Osteoblast (primary cell): ENCODE data around the gene HMX3. TPM values are rescaled to one million over a fixed set of nuclear protein-coding genes. Genes with fewer than 3 reads are reported as not detected.

Experiments used
- DNase-seq: peaks from one replicate; pipeline ENCODE4 v3.0.0; 2011; ENCODE audit warnings: low spot score, mixed read lengths; ENCODE audit not compliant: insufficient read length; ENCODE audit errors: missing footprints
- H2AFZ ChIP-seq: 2 replicates; pipeline ENCODE4 v1.6.0; 2011; ENCODE audit warnings: mild to moderate bottlenecking, low read length
- H3K27ac ChIP-seq: 2 replicates; pipeline ENCODE4 v1.5.1; 2011; ENCODE audit warnings: mild to moderate bottlenecking, low read depth, low read length, moderate library complexity
- H3K27me3 ChIP-seq: 2 replicates; pipeline ENCODE4 v1.6.0; 2012; ENCODE audit warnings: mild to moderate bottlenecking, control low read depth, inconsistent platforms, low read length, moderate library complexity; ENCODE audit not compliant: insufficient read depth
- H3K36me3 ChIP-seq: 2 replicates; pipeline ENCODE4 v1.5.1; 2011; ENCODE audit warnings: mild to moderate bottlenecking, low read length, control low read depth, moderate library complexity; ENCODE audit not compliant: insufficient read depth
- H3K4me1 ChIP-seq: 2 replicates; pipeline ENCODE4 v1.5.1; 2011; ENCODE audit warnings: mild to moderate bottlenecking, low read length, control low read depth, moderate library complexity; ENCODE audit not compliant: insufficient read depth
- H3K4me2 ChIP-seq: 2 replicates; pipeline ENCODE4 v1.6.0; 2011; ENCODE audit warnings: mild to moderate bottlenecking, low read length; ENCODE audit not compliant: insufficient read depth
- H3K4me3 ChIP-seq: fragments of 200-600 bp; sonication (generic); 3 replicates; pipeline ENCODE4 v1.5.1; 2012; ENCODE audit warnings: mild to moderate bottlenecking, low read length, inconsistent platforms; ENCODE audit not compliant: insufficient read depth
- H3K79me2 ChIP-seq: 2 replicates; pipeline ENCODE4 v1.6.0; 2012; ENCODE audit warnings: mild to moderate bottlenecking, low read length, control low read depth, inconsistent platforms; ENCODE audit not compliant: insufficient read depth
- H3K9me3 ChIP-seq: 2 replicates; pipeline ENCODE4 v1.5.1; 2011; ENCODE audit warnings: low read depth, low read length, control low read depth
- H4K20me1 ChIP-seq: 2 replicates; pipeline ENCODE4 v1.6.0; 2012; ENCODE audit warnings: mild to moderate bottlenecking, low read length, control low read depth; ENCODE audit not compliant: insufficient read depth
- total RNA-seq: library from RNA; depleted of rRNA; stranded (reverse); fragments of >200 nt; gene quantifications from 2 replicates; pipeline ENCODE4 v1.2.3, GENCODE V29; 2012
- TF ChIP-seq, protein P1 (sequence below): IDR thresholded peaks from 2 replicates; pipeline ENCODE4 v1.5.1; 2011; ENCODE audit warnings: mild to moderate bottlenecking, low read depth, low read length, moderate library complexity; ENCODE audit errors: extremely low read depth

HMX3 gene
- total RNA-seq, 1 donor, result not detected

GRCh38 chr10:123146894-123147634 is 11.3 kb downstream of the HMX3 start:
- no peaks in the 10 kb centered on the region for H3K79me2 ChIP-seq
- no peaks in the 10 kb centered on the region for H3K36me3 ChIP-seq
- no peak overlapping the region for H3K4me3 ChIP-seq

GRCh38 chr10:123147635-123148413 is 12.1 kb downstream of the HMX3 start, which contains the start of gene HMX2:
HMX2 (plus strand) TSS chr10:123148136; CDS start chr10:123148379, 243 bp downstream.
- Histone ChIP-seq H3K9me3 (no peaks in the 10 kb centered on the region), H2AFZ (no peak within 1 kb of the TSS), H3K4me1 (no peaks in the 10 kb centered on the region), H3K27me3 (peaks cover 99% of the 10 kb centered on the region), H4K20me1 (no peaks in the 10 kb centered on the region), H3K79me2 (no peaks in the 10 kb centered on the region), H3K27ac (no peak within 1 kb of the TSS), H3K36me3 (no peaks in the 10 kb centered on the region), H3K4me2 (no peak within 1 kb of the TSS), H3K4me3 (no peak within 1 kb of the TSS)
- TF ChIP-seq, protein P1, sequence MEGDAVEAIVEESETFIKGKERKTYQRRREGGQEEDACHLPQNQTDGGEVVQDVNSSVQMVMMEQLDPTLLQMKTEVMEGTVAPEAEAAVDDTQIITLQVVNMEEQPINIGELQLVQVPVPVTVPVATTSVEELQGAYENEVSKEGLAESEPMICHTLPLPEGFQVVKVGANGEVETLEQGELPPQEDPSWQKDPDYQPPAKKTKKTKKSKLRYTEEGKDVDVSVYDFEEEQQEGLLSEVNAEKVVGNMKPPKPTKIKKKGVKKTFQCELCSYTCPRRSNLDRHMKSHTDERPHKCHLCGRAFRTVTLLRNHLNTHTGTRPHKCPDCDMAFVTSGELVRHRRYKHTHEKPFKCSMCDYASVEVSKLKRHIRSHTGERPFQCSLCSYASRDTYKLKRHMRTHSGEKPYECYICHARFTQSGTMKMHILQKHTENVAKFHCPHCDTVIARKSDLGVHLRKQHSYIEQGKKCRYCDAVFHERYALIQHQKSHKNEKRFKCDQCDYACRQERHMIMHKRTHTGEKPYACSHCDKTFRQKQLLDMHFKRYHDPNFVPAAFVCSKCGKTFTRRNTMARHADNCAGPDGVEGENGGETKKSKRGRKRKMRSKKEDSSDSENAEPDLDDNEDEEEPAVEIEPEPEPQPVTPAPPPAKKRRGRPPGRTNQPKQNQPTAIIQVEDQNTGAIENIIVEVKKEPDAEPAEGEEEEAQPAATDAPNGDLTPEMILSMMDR, result no peak
- DNase-seq, result no peak

More at GRCh38 chr10:123146894-123147634, 11.3 kb downstream of the HMX3 start:
- Histone ChIP-seq H3K4me1 (no peaks in the 10 kb centered on the region), H4K20me1 (no peaks in the 10 kb centered on the region), H2AFZ (no peak overlapping the region), H3K27me3 (peaks cover 99% of the 10 kb centered on the region), H3K4me2 (no peak overlapping the region), H3K9me3 (no peaks in the 10 kb centered on the region), H3K27ac (no peak overlapping the region)
- DNase-seq, result peak; percentile 84
- TF ChIP-seq, protein P1, result no peak

DNA sequence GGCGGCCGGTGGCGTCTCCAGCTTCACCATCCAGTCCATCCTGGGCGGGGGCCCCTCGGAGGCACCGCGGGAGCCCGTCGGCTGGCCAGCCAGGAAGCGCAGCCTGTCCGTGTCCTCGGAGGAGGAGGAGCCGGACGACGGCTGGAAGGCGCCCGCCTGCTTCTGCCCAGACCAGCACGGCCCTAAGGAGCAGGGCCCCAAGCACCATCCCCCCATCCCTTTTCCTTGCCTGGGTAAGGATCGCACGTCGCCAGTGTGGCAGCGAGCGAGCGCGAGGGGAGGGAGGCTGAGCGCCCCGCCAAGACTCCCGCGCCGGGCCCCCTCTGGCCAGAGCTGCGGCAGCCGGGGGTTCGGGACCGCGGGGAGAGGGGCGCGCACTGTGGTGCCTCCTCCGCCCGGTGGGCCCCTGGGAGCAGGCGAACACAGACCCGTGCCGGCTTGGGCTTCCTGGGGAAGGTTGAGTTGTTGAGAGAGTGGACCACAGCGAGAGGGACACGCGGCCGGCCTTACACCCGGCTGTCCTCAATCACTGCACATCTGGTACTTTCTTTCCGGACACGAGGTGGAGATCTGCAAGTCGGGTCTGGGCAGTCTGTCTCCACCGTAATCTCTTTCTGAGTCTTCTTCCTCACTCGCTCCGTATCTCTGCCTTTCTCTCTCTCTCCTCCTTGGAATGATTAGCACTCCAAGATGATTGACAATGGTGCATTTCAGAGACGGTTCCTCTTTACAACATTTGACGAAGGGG is 12.8 kb downstream of the HMX3 start:
- Histone ChIP-seq H3K27me3 (peaks cover 93% of the 10 kb centered on the region), H4K20me1 (no peaks in the 10 kb centered on the region), H3K79me2 (no peaks in the 10 kb centered on the region), H3K4me2 (no peak overlapping the region), H3K4me1 (no peaks in the 10 kb centered on the region), H3K36me3 (no peaks in the 10 kb centered on the region), H3K9me3 (no peaks in the 10 kb centered on the region), H3K4me3 (no peak overlapping the region), H2AFZ (no peak overlapping the region), H3K27ac (no peak overlapping the region)
- TF ChIP-seq, protein P1, result no peak
- peak; percentile 85 for DNase-seq
